Liver (tissue), 2 donors: Measurements from ENCODE around the gene TIAM1.

Source experiments
- CTCF ChIP-seq: fragments of 150-350 bp; IDR thresholded peaks from 2 replicates; pipeline ENCODE4 v1.5.1; 2017; ENCODE audit warnings: improper control_type of control experiment, low read depth, low read length; ENCODE audit not compliant: missing input control
- REST ChIP-seq: IDR thresholded peaks from 2 replicates; pipeline ENCODE4 v1.6.1; 2016; ENCODE audit warnings: antibody characterized with exemption, mild to moderate bottlenecking
- YY1 ChIP-seq: IDR thresholded peaks from 2 replicates; pipeline ENCODE4 v1.6.1; 2016; ENCODE audit warnings: antibody characterized with exemption, mild to moderate bottlenecking
- TF ChIP-seq, protein P1 (sequence below): IDR thresholded peaks from 2 replicates; pipeline ENCODE4 v1.6.1; 2016; ENCODE audit warnings: antibody characterized with exemption
- donor health status: healthy.

- TF ChIP-seq CTCF = no peak
- TF ChIP-seq YY1 = no peak
- no peak for TF ChIP-seq REST
- TF ChIP-seq, protein P1, sequence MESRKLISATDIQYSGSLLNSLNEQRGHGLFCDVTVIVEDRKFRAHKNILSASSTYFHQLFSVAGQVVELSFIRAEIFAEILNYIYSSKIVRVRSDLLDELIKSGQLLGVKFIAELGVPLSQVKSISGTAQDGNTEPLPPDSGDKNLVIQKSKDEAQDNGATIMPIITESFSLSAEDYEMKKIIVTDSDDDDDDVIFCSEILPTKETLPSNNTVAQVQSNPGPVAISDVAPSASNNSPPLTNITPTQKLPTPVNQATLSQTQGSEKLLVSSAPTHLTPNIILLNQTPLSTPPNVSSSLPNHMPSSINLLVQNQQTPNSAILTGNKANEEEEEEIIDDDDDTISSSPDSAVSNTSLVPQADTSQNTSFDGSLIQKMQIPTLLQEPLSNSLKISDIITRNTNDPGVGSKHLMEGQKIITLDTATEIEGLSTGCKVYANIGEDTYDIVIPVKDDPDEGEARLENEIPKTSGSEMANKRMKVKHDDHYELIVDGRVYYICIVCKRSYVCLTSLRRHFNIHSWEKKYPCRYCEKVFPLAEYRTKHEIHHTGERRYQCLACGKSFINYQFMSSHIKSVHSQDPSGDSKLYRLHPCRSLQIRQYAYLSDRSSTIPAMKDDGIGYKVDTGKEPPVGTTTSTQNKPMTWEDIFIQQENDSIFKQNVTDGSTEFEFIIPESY = no peak
These were observed 113.1 kb downstream of the TIAM1 start for GRCh38 chr21:31230937-31231336.
